Keratinocyte (primary cell): ENCODE measurements around the gene POU6F2.

ENCODE experiments used
- EZH2 ChIP-seq: IDR thresholded peaks from one replicate; pipeline ENCODE4 v1.6.1; 2012; ENCODE audit warnings: inconsistent platforms, mild to moderate bottlenecking, low read length, moderate library complexity
- TF ChIP-seq, protein P1 (sequence below), 3 experiments: IDR thresholded peaks in 1 of 3; conservative IDR thresholded peaks in 1 of 3; optimal IDR thresholded peaks in 1 of 3; 2 replicates in 2 of 3; 3 replicates in 1 of 3; pipeline versions ENCODE3 to v1.5.1; 2011; ENCODE audit warnings: low read length in 3 of 3, mild to moderate bottlenecking in 3 of 3, moderate library complexity in 2 of 3, control low read depth in 1 of 3, inconsistent platforms in 1 of 3; ENCODE audit not compliant: insufficient read depth in 2 of 3; ENCODE audit errors: extremely low read depth in 1 of 3

DNA sequence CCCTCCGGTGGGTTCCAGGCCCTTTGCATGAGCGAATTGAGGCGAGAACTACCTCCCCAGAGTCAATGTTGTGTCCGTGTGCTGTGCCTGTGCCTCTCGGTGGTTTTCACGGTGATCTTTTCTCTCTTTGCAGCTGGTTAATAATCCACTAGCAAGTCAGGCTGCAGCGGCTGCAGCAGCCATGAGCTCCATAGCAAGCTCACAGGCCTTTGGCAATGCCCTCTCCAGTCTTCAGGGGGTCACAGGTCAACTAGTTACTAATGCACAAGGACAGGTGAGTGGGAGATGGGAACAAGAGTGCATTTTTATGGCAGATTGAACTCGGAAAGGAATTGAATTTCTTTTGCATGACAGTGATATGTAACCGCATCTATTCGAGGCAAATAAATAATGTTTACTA is 428.8 kb downstream of the POU6F2 start:
- TF ChIP-seq, protein P1, sequence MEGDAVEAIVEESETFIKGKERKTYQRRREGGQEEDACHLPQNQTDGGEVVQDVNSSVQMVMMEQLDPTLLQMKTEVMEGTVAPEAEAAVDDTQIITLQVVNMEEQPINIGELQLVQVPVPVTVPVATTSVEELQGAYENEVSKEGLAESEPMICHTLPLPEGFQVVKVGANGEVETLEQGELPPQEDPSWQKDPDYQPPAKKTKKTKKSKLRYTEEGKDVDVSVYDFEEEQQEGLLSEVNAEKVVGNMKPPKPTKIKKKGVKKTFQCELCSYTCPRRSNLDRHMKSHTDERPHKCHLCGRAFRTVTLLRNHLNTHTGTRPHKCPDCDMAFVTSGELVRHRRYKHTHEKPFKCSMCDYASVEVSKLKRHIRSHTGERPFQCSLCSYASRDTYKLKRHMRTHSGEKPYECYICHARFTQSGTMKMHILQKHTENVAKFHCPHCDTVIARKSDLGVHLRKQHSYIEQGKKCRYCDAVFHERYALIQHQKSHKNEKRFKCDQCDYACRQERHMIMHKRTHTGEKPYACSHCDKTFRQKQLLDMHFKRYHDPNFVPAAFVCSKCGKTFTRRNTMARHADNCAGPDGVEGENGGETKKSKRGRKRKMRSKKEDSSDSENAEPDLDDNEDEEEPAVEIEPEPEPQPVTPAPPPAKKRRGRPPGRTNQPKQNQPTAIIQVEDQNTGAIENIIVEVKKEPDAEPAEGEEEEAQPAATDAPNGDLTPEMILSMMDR (optimal IDR thresholded peaks at IDR 0.05 in 1 of 3, IDR thresholded peaks at IDR 0.05 in 1 of 3, conservative IDR thresholded peaks at IDR 0.05 in 1 of 3; ENCODE audit: extremely low read depth in 1 of 3, insufficient read depth in 2 of 3, low read length in 3 of 3), result no peak
- TF ChIP-seq EZH2, result no peak
